Common myeloid progenitor, CD34-positive (primary cell): ENCODE measurements around the gene TMEM225.
"Not testable (repeated sequence)": the region's sequence is repeated elsewhere in the genome, so short reads cannot be mapped to it uniquely, and the experiment has no call there.

Experiments
- CTCF ChIA-PET: fragments of 350-600 bp; sonication (Branson Sonifier 250); formaldehyde crosslinking; loops from one replicate; lab custom pipeline; 2021; ENCODE audit warnings: antibody characterized with exemption; lab: Charles Lee
- POLR2A ChIA-PET: fragments of 350-600 bp; sonication (Branson Sonifier 250); formaldehyde crosslinking; loops from one replicate; lab custom pipeline; 2021; ENCODE audit warnings: antibody characterized with exemption; lab: Charles Lee
- DNase-seq, 3 donors: peaks; one replicate each; pipeline versions ENCODE4 v3.0.0 to v3.0.0-alpha.2; 2013
- H3K27ac ChIP-seq, 2 experiments: 1 replicate in 1 of 2; 2 replicates in 1 of 2; pipeline ENCODE4 v1.7.0; 2013; ENCODE audit warnings: inconsistent platforms in 2 of 2, low read length in 2 of 2, mild to moderate bottlenecking in 2 of 2, low read depth in 1 of 2, moderate library complexity in 1 of 2; ENCODE audit not compliant: severe bottlenecking in 2 of 2, insufficient read depth in 1 of 2, poor library complexity in 1 of 2
- H3K27me3 ChIP-seq, 5 experiments: replicated peaks in 2 of 5; 1 replicate in 3 of 5; 2 replicates in 2 of 5; pipeline versions ENCODE4 v1.6.1 to v1.7.0; 2013; ENCODE audit warnings: low read length in 4 of 5, mild to moderate bottlenecking in 2 of 5, moderate library complexity in 2 of 5, inconsistent platforms in 1 of 5; ENCODE audit not compliant: insufficient read depth in 5 of 5, control insufficient read depth in 4 of 5
- H3K36me3 ChIP-seq, 4 experiments: 1 replicate in 2 of 4; 2 replicates in 2 of 4; pipeline versions ENCODE4 v1.6.1 to v1.7.0; 2013; ENCODE audit warnings: low read length in 3 of 4, control low read depth in 1 of 4, mild to moderate bottlenecking in 1 of 4; ENCODE audit not compliant: control insufficient read depth in 4 of 4, insufficient read depth in 4 of 4
- H3K4me1 ChIP-seq, 4 experiments: 1 replicate in 3 of 4; 2 replicates in 1 of 4; pipeline versions ENCODE4 v1.6.1 to v1.7.1; 2013; ENCODE audit warnings: low read length in 3 of 4, mild to moderate bottlenecking in 3 of 4, control low read depth in 1 of 4, inconsistent platforms in 1 of 4, moderate library complexity in 1 of 4; ENCODE audit not compliant: control insufficient read depth in 4 of 4, insufficient read depth in 4 of 4; ENCODE audit errors: control extremely low read depth in 1 of 4
- H3K4me3 ChIP-seq, 7 experiments: 1 replicate in 4 of 7; 2 replicates in 3 of 7; pipeline versions ENCODE4 v1.5.1 to v1.7.0; 2013; ENCODE audit warnings: mild to moderate bottlenecking in 7 of 7, low read length in 6 of 7, moderate library complexity in 6 of 7, inconsistent platforms in 2 of 7, low read depth in 2 of 7, control low read depth in 1 of 7; ENCODE audit not compliant: insufficient read depth in 4 of 7, control insufficient read depth in 1 of 7; ENCODE audit errors: extremely low read depth in 1 of 7
- H3K9me3 ChIP-seq, 5 experiments: 1 replicate in 4 of 5; 2 replicates in 1 of 5; pipeline versions ENCODE4 v1.6.1 to v1.7.1; 2013; ENCODE audit warnings: low read length in 4 of 5, mild to moderate bottlenecking in 2 of 5, inconsistent platforms in 1 of 5, low read depth in 1 of 5, moderate library complexity in 1 of 5; ENCODE audit not compliant: control insufficient read depth in 4 of 5, insufficient read depth in 2 of 5; ENCODE audit errors: control extremely low read depth in 1 of 5
- WGBS: methylation state at CpG from one replicate; pipeline ENCODE4 v1.1.5; 2013; ENCODE audit not compliant: insufficient coverage; 5-methylcytosine and 5-hydroxymethylcytosine counted together

Gene TMEM225

DNA sequence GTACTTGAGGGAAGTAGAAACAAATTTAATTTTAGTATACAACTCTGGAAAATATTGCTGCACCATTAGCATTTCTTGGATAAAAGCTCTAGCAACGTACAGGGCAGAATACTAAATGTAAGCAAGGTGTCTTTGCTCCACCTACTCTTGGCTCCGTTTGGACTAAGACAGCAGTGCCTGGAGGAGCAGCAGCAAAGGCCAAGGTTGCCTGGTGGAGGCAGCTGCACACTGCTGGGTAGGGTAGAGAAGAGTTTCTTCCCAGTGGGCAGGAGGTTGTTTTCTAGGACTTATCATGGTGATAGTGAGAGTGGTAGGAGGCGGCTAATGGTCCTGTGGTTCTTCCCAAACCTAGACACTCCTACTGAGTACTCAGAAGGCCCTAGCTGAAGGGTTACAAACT lies 14.3 kb upstream of the TMEM225 start:
- Histone ChIP-seq H3K4me1 (peaks cover 0 to 4% (median 0%) of the 10 kb centered on the region in 4 experiments), H3K27ac (no peak overlapping the region), H3K9me3 (no peaks in the 10 kb centered on the region), H3K4me3 (no peak overlapping the region), H3K36me3 (no peaks in the 10 kb centered on the region), H3K27me3 (no peaks in the 10 kb centered on the region)
- 90% methylated on average over 2 of the region's 3 CpGs for WGBS
- DNase-seq: no peak
- ChIA-PET CTCF (no interaction called here), POLR2A (no interaction called here)

DNA sequence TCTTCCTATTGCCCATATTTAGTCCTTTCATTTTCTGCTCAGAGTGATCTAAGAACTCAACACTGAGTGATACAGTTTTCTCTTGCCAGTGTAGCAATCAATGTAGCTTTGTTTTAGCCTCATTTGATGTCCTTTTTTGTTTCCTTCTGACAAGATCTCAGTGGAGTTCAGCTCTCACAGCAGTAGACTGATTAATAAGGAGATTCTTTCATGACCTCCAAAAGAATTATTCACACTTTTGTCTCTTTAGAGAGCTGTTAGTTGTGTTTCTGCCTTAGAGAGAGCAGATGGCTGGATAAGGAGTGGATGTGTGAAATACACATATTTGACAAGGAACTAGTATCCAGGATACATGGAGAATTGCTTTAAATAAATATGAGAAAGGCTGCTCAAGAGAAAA lies 6.6 kb upstream of the TMEM225 start:
- Histone ChIP-seq H3K36me3 (no peaks in the 10 kb centered on the region), H3K4me1 (no peaks in the 10 kb centered on the region), H3K9me3 (no peaks in the 10 kb centered on the region), H3K4me3 (no peak overlapping the region), H3K27ac (no peak overlapping the region), H3K27me3 (no peaks in the 10 kb centered on the region)
- ChIA-PET CTCF (interaction anchor here (0.6 kb wide), 1 partner anchor 206 kb away, joined by 3 read pairs; no protein-coding TSS in a partner anchor), POLR2A (no interaction called here)
- no peak for DNase-seq

DNA sequence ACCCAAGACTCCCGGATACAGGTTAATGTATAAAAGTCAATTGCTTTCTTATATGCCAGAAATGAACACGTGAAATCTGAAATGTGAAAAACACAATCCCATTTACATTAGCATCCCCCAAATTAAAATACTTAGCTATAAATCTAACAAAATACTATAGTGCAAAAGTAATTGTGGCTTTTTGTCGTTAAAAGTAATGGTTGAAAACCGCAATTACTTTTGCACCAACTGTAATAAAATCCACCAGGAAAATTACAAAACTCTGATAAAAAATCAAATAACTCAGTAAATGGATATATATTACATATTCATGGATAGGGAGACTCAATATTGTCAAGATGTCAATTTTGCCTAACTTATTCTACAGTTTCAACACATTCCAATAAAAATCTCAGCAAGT lies 4.6 kb downstream of the TMEM225 start:
- peaks cover 0 to 2% (median 0%) of the 10 kb centered on the region in 5 experiments for H3K27me3 ChIP-seq
- no peaks in the 10 kb centered on the region for H3K36me3 ChIP-seq
- no CpG with 5 or more reads among the region's 4 CpGs for WGBS
- peaks cover 0 to 1% (median 0%) of the 10 kb centered on the region in 5 experiments for H3K9me3 ChIP-seq
- ChIA-PET POLR2A (no interaction called here), CTCF (no interaction called here)
- no peaks in the 10 kb centered on the region for H3K4me1 ChIP-seq
- no peak for DNase-seq
- no peak overlapping the region for H3K27ac ChIP-seq
- no peak overlapping the region for H3K4me3 ChIP-seq

DNA sequence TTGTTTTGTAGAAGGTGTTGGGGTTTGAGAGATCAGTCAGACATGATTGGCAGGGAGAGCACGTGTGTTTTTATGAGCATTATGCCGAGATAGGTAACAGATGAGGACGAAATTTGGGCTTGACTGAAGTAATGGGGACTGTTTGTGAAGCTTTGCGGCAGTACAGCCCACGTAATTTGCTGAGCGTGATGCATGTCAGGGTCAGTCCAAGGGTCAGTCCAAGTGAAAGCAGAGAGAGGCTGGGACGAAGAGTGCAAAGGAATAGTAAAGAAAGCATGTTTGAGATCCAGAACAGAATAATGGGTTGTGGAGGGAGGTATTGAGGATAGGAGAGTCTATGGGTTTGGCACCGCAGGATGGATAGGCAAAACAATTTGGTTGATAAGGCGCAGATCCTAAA lies 17.7 kb downstream of the TMEM225 start:
- H3K36me3 ChIP-seq, H3K9me3 ChIP-seq, CTCF ChIA-PET, H3K4me3 ChIP-seq, POLR2A ChIA-PET, H3K27ac ChIP-seq, H3K27me3 ChIP-seq, H3K4me1 ChIP-seq, DNase-seq: not testable (repeated sequence)
- 92% methylated on average over 9 of the region's 9 CpGs for WGBS

DNA sequence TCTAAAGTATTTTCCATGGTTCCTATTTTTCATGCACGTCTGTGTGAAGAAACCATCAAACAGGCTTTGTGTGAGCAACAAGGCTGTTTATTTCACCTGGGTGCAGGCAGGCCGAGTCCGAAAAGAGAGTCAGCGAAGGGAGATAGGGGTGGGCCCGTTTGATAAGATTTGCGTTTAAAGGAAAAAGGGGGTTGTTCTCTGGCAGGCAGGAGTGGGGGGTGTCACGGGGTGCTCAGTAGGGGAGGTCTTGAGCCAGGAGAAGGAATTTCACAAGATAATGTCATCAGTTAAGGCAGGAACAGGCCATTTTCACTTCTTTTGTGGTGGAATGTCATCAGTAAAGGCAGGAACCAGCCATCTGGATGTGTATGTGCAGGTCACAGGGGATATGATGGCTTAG lies 20.2 kb downstream of the TMEM225 start:
- H3K4me3 ChIP-seq, CTCF ChIA-PET, DNase-seq, H3K4me1 ChIP-seq, H3K27ac ChIP-seq, H3K27me3 ChIP-seq, POLR2A ChIA-PET, H3K9me3 ChIP-seq, H3K36me3 ChIP-seq: not testable (repeated sequence)
- WGBS: 75% methylated on average over 4 of the region's 7 CpGs

DNA sequence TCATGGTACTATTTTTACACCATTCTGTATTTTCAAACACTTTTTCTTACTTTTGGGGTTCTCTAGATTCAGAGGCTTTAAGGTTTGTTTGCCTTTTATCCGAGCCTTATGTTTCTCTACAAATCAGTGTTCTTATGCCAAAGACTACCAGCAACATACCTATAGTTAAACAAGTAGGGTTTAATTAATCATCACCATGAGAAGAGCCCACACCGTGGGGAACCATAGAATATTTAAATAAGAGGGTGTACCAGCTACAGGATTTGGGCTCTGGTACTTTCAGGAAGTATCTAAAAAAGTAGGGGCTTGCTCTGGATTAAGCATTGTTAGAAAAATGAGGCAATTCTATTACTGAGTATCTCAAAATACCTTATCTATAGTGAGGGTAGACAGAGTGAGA lies 25.7 kb downstream of the TMEM225 start:
- CTCF ChIA-PET: no interaction called here

DNA sequence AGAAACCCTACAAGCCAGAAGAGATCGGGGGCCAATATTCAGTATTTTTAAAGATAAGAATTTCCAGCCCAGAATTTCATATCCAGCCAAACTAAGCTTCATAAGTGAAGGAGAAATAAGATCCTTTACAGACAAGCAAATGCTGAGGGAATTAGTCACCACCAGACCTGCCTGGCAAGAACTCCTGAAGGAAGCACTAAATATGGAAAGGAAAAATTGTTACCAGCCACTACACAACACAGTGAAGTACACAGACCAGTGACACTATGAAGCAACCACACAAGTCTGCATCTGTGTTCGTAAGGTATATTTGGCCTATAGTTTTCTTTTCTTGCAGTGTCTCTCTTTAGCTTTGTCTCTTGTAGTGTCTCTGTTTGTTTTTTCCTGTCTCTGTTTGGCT lies 29.0 kb downstream of the TMEM225 start:
- H3K27ac ChIP-seq: no peak overlapping the region
- no peaks in the 10 kb centered on the region for H3K36me3 ChIP-seq
- H3K4me1 ChIP-seq: peaks cover 0 to 12% (median 5%) of the 10 kb centered on the region in 4 experiments
- DNase-seq: no peak
- no peaks in the 10 kb centered on the region for H3K27me3 ChIP-seq
- WGBS: no CpG with 5 or more reads among the region's 2 CpGs
- H3K4me3 ChIP-seq: no peak overlapping the region
- H3K9me3 ChIP-seq: peaks cover 0 to 4% (median 0%) of the 10 kb centered on the region in 5 experiments
- POLR2A ChIA-PET: interaction anchor here (0.6 kb wide), 1 partner anchor 480 kb away, joined by 3 read pairs; no protein-coding TSS in a partner anchor
- CTCF ChIA-PET: no interaction called here

More for the DNA sequence above, 25.7 kb downstream of the TMEM225 start:
- Histone ChIP-seq H3K36me3 (no peaks in the 10 kb centered on the region), H3K27ac (no peak overlapping the region), H3K4me1 (no peaks in the 10 kb centered on the region), H3K9me3 (peaks cover 0 to 2% (median 0%) of the 10 kb centered on the region in 5 experiments), H3K4me3 (no peak overlapping the region), H3K27me3 (peaks cover 0 to 2% (median 0%) of the 10 kb centered on the region in 5 experiments)
- WGBS: 60% methylated on average over 1 of the region's 2 CpGs
- POLR2A ChIA-PET: no interaction called here
- DNase-seq: no peak
